Cardiac septum (tissue), 1 donor: Measurements from ENCODE around the gene PIGH. TPM values are rescaled to one million over a fixed set of nuclear protein-coding genes. Genes with fewer than 3 reads are reported as not detected.

Source experiments
- DNase-seq: peaks from one replicate; pipeline ENCODE4 v3.0.0-alpha.2; 2020; ENCODE audit warnings: low spot score
- intact Hi-C: fragments of 100-400 bp; cut with DNase I; formaldehyde crosslinking; loops from one replicate; pipeline ENCODE4 v1.14.0; 2022
- total RNA-seq: library from RNA; stranded (reverse); fragmentation: NEBNext Ultra II Directional; extraction: Animal tissue kit (Norgen Biotek cat#: 25700); gene quantifications from one replicate; pipeline ENCODE4 v1.2.1, GENCODE V29; 2021
- donor health status: DM: no; HTN: no; CAD: no.

Gene PIGH
- total RNA-seq, 1 donor from 2014 or later, result 10.6 TPM

GRCh38 chr14:67577909-67578749, 21.9 kb downstream of the PIGH start:
- DNase-seq, result no peak
- intact Hi-C loops, result no loop called here

- intact Hi-C loops, result no loop called here
- no peak for DNase-seq
These were observed 22.8 kb downstream of the PIGH start for GRCh38 chr14:67577181-67577808.

- DNase-seq, result no peak
- intact Hi-C loops, result no loop called here
These were observed 23.7 kb downstream of the PIGH start for GRCh38 chr14:67576216-67576955.

GRCh38 chr14:67575684-67576083, 24.4 kb downstream of the PIGH start:
- DNase-seq, result no peak
- intact Hi-C loops, result no loop called here

- intact Hi-C loops, result loop anchor here (1.0 to 5.0 kb wide), 2 partner anchors 48 to 148 kb away; no protein-coding TSS in a partner anchor
- DNase-seq, result no peak
These were observed 25.3 kb downstream of the PIGH start for GRCh38 chr14:67574806-67575205.

GRCh38 chr14:67574156-67574555, 25.9 kb downstream of the PIGH start:
- intact Hi-C loops, result loop anchor here (1.0 to 5.0 kb wide), 2 partner anchors 47 to 147 kb away; no protein-coding TSS in a partner anchor
- DNase-seq, result no peak

GRCh38 chr14:67573228-67574010, 26.6 kb downstream of the PIGH start:
- intact Hi-C loops, result loop anchor here (1.0 to 5.0 kb wide), 2 partner anchors 46 to 146 kb away; no protein-coding TSS in a partner anchor
- DNase-seq, result no peak

GRCh38 chr14:67572608-67573007, 27.5 kb downstream of the PIGH start:
- no peak for DNase-seq
- intact Hi-C loops, result loop anchor here (5.0 kb wide), 1 partner anchor 45 kb away; no protein-coding TSS in a partner anchor

GRCh38 chr14:67571991-67572323, 28.1 kb downstream of the PIGH start:
- intact Hi-C loops, result loop anchor here (2.0 to 5.0 kb wide), 2 partner anchors 45 to 145 kb away; no protein-coding TSS in a partner anchor
- no peak for DNase-seq

- intact Hi-C loops, result loop anchor here (2.0 to 5.0 kb wide), 2 partner anchors 44 to 145 kb away; no protein-coding TSS in a partner anchor
- no peak for DNase-seq
These were observed 28.6 kb downstream of the PIGH start for GRCh38 chr14:67571275-67571990.

- DNase-seq, result no peak
- intact Hi-C loops, result loop anchor here (2.0 to 5.0 kb wide), 2 partner anchors 43 to 144 kb away; no protein-coding TSS in a partner anchor
These were observed 29.6 kb downstream of the PIGH start for GRCh38 chr14:67570453-67570852.

GRCh38 chr14:67569651-67570290, 30.3 kb downstream of the PIGH start:
- DNase-seq, result no peak

GRCh38 chr14:67569011-67569650, 30.9 kb downstream of the PIGH start:
- no peak for DNase-seq
- intact Hi-C loops, result no loop called here

More at GRCh38 chr14:67569651-67570290, 30.3 kb downstream of the PIGH start:
- intact Hi-C loops, result loop anchor here (2.0 to 5.0 kb wide), 2 partner anchors 42 to 143 kb away; no protein-coding TSS in a partner anchor

- intact Hi-C loops, result no loop called here
- no peak for DNase-seq
These were observed 32.4 kb downstream of the PIGH start for GRCh38 chr14:67567654-67568053.

- intact Hi-C loops, result no loop called here
- no peak for DNase-seq
These were observed 33.2 kb downstream of the PIGH start for GRCh38 chr14:67566908-67567307.

- intact Hi-C loops, result no loop called here
These were observed 35.8 kb downstream of the PIGH start for GRCh38 chr14:67564236-67564635.

GRCh38 chr14:67562776-67563150, 37.3 kb downstream of the PIGH start:
- no peak for DNase-seq
- intact Hi-C loops, result no loop called here

More at GRCh38 chr14:67564236-67564635, 35.8 kb downstream of the PIGH start:
- no peak for DNase-seq
